LoVo (cell line): ENCODE measurements around the gene PCMTD2.
"Not testable (repeated sequence)": the region's sequence is repeated elsewhere in the genome, so short reads cannot be mapped to it uniquely, and the experiment has no call there.

Source experiments
- DNase-seq: peaks from one replicate; pipeline ENCODE4 v3.0.0-alpha.2; 2016; ENCODE audit warnings: low spot score

The PCMTD2 gene

DNA sequence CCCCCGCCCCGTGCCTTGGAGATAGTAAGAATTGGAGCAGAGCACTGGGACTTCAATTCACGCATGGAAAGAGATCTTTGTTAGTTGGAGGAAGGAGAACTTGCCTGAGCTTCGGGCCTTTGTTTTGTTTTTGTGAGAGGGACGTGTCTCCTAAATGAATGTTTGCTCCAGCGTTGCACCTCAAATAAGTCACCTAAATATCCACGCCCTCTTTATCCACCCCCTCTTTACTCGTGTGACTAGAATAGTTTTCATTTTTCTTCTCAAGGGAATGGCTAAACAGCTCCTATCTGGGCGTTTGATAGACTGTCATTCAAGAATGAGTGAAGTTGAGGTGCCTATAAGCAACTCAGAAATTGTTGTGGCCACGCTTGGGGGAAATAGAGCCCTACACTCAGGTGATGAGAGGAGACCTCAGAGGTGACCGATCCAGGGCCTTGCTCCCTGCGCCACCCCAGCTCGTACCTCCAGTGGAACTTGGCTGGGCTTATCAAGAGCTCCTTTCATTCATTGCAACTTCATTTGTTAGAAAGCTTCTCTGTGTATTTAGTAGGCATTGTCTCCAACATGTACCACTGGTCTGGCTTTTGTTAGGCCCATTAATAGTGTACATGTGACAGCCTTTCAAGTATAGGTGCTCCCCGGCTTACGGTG is 861 bp downstream of the PCMTD2 start:
- DNase-seq = no peak

DNA sequence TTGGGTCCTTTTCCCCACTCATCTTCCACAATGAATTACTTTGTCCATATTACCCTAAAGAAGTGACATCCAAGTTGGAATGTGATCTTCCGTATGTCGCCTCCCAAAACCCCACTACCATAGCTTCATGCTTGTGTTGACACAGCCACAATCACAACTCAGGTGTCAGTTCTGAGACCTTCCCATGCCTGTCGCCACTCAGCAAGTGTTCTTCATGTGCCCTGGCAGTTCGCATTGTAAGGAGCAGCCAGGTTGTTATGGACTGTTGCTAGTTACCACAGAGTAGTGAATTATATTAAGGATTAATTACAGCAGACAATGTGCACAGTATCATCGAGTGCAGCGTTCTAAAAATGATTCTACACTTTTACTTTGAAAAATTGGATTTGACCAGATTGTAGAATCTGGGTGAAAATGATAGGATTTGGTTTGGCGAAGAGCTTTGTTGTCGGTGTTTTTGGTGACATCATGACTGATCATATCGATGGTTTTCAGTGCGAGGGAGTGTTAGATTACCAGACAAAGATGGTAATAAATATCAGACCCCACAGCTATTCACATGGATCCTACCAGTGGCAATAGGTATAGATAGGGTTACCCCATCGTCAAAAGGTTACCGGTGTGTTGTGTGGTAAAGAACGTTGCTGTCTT is 1.7 kb downstream of the PCMTD2 start:
- DNase-seq = no peak

DNA sequence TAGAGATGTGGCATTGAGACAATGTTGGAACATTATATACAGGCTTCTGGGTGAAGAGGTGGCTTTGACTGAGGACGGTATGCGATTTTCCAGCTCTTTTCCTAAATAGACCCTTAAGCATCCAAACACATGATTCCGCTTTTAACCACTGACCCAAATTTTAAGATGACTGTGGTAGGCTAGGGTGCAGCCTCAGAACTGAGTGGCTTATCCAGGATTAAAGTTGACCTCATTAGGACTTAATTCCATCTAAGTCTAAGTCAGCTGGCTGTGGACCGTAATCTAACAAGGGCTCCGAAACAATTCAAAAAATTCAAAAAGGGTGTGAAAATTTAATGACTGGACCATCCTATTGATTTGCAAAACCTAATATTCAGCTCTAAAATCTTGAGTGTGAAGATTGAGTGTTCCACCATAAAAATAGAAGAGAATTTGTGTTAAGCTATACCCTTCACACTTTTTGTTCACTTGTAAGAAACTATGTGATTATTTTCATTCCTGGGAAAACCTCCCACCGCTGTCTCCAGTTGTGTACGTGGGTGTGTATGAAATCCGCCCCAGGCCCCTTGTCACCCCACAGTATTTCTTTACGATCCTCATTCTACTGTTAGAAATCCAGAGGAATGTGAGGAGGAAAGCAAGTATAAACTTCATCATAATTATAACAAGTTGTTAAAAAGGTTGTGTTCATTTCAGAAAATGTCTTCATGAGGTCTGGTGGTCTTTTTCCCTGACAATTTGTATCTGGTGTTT is 2.7 kb downstream of the PCMTD2 start:
- DNase-seq = no peak

DNA sequence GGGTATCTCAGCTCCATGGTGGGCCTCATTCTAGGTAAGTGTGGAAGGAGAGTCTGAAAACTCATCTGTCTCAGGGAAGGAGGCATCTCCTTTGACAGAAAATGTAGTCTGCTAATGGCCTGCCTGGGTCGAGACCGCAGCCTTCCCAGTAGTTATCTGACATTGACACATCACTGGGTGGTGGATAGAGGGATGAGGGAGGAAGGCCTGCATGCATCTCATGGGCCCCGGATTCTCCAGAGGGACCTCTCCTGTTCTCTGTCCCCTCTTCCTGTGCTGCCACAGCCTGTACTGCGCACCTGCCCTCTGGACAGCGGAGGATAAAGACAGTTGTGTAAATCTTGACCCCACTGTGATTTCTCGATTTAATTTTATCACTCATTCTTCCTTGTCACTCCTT is 4.7 kb downstream of the PCMTD2 start:
- DNase-seq = no peak

DNA sequence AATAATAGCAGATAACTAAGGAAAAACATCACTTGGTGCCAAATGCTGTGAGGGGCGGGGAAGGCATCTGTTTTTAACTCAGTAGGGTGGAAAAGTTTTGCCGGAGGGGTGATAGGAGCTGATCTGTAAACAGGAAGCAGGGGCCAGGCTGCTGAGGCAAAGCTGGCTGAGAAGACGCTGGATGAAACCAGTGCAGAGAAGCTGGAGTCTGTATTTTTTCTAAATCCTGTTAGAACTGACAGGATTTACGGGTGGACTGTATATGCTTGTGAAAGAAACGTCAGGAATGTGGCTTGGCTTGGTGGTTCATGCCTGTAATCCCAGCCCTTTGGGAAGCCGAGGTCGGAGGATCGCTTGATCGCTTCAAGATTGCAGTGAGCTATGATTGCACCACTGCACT is 5.6 kb downstream of the PCMTD2 start:
- no peak for DNase-seq

DNA sequence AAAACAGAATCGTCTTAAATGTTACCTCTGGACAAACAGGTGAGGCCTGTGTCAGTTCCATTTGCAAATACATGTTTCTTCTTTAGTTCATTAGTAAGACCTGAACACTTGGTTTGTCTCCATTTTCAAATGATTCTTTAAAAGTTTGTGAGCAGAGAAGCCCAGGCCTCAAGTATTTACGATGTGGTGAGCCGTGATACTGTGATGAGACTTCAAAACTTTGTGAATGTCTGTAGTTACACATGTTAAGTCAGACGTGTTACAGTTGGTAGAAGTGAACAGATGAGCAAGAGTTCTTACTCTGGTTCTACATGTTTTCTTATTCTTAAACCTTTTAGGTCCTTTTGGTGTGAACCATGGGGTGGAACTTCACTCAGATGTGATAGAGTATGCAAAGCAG is 8.5 kb downstream of the PCMTD2 start:
- no peak for DNase-seq

DNA sequence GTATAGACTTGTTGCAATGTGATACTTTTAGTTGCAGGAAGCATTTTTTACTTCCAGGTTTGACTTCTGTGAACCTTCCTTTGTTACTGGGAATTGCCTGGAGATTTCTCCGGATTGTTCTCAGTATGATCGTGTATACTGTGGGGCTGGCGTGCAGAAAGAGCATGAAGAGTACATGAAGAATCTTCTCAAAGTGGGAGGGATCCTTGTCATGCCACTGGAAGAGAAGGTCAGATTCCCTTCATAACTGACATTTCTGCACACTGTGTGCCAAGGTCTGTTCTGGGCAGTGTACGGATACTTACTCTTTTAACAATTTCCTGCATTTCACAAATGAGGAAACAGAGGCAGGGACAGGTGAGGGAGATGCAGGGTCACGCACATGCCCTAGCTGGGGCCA is 9.7 kb downstream of the PCMTD2 start:
- DNase-seq = no peak

DNA sequence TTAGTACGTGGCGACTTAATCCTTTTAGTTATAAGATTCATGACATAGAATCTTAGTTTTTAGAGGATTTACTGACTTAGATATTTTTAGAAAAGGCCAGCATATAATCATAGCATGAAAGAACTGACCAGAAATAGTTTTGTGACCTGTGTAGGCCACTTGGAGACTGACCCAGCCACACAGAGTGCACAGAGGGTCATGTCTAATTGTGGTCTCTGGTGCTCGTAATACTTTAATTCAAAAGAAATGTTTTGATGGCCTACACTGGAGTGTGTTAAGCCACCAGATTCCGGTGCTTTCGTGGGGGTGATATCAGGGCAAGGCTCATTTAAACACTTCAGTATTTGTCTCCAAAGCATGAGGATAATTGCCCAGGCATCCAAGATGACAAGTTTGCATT is 11.4 kb downstream of the PCMTD2 start:
- no peak for DNase-seq

DNA sequence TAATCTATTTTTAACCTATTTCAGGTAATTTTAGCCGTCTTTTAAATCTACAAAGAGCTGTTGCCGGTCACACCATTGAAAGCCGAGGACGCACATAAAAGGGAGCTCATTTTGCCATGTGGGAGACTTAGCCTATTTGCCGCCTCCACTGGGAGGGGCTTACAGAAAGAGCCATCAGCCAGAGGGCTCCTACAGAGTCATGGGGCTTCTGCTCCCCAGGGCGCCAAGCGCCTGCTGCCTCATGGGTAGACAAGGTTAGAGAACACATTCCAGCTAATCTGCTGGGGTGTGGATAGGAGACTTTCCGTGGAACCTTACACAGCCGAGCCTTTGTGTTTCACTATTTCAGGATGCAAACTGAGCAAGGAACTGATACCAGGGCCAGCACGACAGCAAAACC is 12.6 kb downstream of the PCMTD2 start:
- no peak for DNase-seq

DNA sequence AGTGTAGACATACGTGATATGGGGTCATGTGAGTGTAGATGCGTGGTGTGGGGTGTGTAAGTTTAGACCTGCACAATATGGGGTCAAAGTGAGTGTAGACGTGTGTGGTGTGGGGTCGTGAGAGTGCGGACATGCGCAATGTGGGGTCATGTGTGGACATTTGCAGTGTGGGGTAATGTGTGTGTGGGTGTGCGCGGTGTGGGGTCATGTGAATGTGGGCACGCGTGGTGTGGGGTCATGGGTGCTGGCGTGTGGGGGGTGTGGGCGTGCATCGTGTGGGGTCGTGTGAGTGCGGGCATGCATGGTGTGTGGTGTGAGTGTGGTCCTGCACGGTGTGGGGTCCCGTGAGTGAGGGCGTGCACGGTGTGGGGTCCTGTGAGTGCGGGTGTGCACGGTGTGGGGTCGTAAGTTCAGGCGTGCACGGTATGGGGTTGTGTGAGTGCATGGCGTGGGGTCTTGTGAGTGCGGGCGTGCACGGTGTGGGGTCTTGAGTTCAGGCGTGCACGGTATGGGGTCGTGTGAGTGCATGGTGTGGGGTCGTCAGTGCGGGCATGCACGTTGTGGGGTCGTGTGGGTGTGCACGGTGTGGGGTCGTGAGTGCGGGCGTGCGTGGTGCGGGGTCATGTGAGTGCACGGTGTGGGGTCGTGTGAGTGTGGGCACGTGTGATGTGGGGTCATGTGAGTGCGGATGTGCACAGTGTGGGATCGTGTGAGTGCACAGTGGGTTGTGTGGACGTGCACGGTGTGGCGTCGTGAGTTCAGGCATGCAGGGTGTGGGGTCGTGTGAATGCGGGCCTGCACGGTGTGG is 14.3 kb downstream of the PCMTD2 start:
- DNase-seq = no peak

DNA sequence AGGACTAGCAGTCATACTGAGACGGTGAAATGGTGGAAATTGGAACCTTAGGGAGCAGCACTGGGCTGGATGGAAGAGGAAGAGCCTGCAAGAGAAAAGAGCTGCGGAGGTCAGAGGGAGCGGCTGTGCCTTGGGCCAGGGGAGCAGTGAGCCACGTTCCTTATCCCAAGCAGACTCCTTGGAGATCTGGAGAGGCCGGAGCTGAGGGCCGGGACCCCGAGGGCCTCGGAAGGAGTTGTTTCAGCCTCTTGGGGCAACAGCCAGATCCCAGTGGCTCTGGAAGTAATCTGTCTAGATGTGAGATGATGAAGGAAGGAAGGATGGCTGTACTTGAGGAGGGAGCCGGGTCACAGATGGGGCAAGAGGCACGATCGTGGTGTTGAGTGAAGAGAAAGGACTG is 16.1 kb downstream of the PCMTD2 start:
- no peak for DNase-seq

DNA sequence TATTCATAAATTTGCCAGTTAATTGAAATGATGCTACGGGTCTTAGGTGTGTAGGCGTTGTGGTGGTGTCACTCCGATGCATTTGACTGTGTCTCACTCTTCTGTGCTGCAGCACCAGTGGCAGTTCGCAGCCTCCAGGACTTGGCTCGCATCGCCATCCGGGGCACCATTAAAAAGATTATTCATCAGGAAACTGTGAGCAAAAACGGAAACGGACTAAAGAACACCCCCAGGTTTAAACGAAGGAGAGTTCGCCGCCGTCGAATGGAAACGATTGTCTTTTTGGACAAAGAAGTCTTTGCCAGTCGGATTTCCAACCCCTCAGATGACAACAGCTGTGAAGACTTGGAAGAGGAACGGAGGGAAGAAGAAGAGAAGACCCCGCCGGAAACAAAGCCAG is 17.6 kb downstream of the PCMTD2 start:
- no peak for DNase-seq

DNA sequence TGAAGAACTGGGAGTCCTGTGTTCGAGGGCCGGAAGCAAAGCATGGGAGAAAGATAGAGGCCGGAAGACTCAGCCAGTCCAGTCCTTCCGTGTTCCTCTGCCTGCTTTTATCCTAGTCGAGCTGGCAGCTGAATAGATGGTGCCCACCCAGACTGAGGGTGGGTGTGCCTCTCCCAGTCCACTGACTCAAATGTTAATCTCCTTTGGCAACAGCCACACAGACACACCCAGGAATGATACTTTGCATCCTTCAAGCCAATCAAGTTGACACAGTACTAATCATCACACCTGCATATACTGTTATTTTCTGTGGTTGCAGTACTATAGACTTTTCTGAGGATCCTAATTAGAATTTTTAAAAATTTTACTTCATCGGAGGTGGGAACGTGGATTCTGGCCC is 21.3 kb downstream of the PCMTD2 start:
- no peak for DNase-seq

DNA sequence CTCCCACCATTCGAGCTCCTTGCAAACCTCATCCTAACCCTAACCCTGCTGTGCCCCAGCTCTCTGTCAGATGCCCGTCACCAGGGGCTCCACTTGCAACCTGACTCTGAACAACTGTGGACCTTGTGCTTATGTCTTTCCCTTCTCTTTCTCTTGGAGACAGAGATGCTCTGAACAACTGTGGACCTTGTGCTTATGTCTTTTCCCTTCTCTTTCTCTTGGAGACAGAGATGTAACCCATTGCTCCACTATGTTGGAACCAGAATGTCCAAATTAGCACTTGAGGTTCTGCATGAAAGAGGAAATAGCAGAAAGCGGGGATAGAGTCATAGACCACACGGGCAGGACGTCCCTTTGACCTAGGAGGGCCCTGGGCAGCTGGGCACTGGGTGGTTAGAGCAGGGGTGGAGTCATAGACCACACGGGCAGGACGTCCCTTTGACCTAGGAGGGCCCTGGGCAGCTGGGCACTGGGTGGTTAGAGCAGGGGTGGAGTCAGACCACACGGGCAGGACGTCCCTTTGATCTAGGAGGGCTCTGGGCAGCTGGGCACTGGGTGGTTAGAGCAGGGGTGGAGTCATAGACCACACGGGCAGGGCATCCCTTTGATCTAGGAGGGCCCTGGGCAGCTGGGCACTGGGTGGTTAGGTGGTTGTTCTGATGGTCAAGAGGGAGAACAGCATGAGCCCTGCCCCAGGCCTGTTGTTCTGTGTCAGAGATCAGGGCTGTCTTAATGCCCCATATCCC is 22.2 kb downstream of the PCMTD2 start:
- peak; percentile 17 for DNase-seq

DNA sequence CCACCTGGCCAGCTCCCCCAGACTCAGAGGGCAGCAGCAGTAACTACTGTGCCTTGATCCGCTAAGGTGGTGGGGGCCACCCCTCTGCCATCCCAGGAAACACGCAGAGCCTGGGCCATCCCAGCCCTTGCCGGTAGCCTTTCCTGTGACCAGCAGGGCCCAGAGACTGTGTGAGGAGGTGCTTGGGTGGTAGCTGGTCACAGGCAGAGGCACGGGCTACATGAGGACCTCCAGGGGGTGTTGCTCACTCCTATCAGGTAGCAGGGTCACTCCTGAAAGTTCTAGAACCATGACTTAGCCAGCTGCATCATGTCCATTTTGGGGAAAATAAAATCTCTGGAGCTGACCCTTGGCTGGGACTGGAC is 22.8 kb downstream of the PCMTD2 start:
- DNase-seq = no peak

DNA sequence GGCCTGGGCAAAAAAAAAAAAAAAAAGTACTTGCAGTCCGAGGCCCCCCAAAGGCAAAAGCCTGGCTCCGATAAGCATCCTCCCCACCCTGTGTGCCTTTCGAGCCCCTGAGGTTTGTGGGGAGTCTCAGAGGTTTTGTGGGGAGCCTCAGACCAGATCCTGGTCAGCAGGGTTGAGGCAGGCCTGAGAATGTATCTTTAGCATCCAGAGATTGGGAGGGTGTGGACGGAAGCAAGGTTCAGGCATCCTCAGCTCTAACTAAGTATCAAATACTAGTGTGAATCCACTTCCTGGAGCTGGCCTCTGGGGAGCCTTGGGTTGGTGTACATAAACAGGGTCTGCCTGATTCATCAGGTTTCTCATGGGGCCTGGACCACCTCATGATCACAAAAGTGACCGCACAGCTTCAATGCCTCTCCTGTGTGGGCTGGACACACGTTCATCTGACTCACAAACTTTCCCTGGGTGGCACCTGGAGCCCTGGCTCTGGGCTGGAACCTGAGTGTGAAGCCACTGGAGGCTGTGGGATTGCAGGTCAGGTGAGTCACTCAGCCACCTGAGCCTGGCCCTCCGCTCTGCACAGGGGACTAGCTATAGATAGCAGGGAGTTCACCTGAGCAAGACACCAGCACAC is 24.4 kb downstream of the PCMTD2 start:
- DNase-seq = peak; percentile 19

DNA sequence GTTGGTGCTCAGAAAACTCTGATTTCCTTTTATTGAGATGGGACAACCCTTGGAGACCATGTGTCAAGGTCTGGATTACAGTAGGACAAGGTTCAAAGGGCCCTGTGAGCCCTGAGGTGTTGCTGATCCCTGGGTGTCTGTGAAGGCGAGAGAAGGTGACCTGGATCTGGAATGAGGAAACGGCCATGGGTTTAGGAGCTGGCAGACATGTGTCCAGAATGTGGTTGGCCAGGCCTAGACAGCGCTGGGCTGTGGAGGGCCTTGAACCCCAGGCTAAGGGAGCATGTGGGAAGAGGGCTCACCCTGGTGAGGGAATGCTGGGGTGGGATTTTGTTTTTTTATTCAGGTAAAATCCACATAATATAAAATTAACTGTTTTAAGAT is 24.9 kb downstream of the PCMTD2 start:
- DNase-seq = no peak

DNA sequence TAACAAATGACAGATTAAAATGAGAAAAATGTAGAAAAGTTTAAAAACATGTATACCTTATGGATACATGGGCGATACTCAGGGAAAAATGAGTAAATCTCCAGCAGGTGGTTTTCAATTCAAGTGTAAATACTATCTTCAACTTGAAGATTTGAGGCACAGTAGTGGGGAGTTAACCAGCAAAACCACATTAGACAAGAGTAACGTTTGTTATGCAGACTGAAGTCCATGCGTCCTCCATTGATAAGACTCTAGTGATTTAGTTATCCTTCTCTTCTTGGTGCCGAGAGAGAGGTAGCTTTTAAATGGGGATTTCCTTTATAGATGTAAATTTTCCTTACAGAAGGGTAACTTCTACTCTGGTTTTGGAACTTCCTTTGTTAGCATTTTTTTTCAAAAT is 28.1 kb downstream of the PCMTD2 start:
- DNase-seq = no peak

DNA sequence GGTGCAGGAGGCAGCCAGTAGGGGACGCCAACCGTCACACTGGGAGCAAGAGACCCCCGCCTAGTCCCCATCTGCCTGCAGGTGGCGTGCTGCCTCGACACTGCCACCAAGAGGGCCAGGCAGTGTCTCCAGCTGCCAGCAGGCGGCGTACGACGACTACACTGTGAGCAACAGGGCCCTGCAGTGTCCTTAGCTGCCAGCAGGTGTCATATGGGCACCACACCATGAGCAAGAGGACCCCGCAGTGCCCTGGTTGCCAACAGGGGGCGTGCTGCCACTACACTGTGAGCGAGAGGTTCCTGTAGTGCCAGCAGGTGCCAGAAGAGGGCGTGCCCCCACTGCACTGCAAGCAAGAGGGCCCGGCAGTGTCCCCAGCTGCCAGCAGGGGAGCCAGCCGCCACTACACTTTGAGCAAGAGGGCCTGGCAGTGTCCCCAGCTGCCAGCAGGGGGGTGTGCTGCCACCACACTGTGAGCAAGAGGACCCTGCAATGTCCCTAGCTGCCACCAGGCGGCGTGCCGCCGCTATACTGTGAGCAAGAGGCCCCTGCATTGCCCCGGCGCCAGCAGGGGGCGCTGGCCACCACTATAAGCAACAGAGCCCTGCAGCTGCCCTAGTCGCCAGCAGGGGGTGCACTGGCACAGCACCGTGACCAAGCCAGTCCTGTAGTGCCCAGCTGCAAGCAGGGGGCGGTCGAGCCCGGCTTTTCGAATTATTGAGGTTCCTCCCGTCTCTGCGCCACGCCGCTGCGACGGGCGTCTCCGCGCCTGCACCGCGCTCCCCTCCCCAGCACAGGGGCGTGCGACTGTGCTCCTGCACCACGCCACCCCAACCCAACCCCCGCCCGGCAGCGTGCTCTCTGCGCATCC is 30.3 kb downstream of the PCMTD2 start:
- DNase-seq = peak; percentile 13

DNA sequence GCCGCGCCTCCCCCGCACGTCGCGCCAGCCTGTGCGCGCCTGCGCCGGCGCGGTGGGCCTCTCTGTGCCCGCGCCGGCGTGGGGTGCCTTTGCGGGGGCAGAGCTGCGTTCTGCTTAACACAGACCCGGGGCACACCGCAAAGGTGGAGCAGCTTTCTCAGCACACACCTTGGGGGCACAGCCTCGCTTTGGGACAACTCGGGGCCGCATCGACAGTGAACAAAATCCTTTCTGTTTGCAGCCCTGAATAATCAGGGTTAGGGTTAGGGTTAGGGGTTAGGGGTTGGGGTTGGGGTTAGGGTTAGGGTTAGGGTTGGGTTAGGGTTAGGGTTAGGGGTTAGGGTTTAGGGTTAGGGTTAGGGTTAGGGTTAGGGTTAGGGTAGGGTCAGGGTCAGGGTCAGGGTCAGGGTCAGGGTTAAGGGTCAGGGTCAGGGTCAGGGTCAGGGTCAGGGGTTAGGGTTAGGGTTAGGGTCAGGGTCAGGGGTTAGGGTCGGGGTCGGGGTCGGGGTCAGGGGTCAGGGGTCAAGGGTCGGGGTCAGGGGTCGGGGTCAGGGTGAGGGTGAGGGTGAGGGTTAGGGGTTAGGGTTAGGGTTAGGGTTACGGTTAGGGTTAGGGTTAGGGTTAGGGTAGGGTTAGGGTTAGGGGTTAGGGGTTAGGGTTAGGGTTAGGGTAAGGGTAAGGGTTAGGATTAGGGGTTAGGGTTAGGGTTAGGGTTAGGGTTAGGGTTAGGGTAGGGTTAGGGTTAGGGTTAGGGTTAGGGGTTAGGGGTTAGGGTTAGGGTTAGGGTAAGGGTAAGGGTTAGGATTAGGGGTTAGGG is 31.1 kb downstream of the PCMTD2 start:
- DNase-seq = not testable (repeated sequence)
